ENCODE data around the gene ZMYM5.
"Not testable (repeated sequence)": the region's sequence is repeated elsewhere in the genome, so short reads cannot be mapped to it uniquely, and the experiment has no call there.

The ZMYM5 gene

DNA sequence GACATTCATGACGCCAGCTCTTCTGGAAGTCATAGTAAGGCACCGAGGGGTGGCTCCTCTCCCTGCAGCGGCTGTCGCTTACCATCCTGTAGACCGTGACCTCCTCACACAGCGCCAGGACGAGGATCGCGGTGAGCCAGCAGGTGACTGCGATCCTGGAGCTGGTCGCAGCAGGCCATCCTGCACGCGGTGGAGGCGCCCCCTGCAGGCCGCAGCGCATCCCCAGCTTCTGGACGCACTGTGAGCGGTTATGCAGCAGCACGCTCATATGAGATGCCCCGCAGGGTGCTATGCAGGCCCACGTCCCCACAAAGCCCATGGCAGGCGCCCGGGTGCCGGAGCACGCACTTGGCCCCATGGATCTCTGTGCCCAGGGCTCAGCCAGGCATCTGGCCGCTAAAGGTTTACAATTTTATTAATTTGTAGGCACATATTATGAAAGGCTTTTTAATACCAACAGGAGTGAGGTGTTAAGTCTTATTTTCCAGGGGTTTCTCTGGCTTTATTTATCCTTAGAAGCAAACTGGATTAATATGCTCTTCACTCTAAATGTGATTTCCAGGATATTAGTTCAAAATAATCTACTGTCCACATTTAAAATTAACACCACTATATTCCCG, 45.1 kb downstream of the ZMYM5 start:
- DNase-seq: peak; percentile 29 to 62

DNA sequence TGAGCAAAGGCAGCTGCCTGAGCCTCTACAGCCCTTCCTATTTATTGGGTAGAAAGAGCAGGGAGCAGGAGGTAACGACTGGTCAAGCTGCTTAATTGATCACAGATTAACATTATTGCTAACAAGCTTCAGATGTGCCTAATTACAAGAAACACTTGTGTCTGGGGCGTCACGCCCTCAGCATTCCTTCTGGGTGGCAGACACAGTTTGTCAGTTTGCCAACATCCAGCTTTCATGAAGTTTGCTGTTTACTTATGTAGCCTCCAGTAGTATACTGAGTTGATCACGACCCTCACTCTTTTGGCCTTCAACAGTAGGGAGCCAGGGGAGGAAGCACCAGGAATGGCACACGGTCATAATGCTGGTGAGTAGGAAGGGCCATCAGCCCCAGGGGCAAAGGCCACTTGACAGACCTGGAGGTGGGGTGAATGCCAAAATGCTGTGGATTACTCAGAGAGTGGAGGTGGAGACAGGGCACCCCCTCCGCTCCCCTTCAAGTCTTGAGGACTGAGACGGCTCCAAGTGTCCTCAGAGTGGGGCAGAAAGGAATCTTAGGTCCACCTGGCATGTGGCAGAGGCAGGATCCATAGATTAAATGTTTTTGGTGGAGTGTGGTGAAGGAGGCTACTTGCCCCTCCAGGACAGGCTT, 45.8 kb downstream of the ZMYM5 start:
- no peak for DNase-seq

- no peak for DNase-seq
Observed at GRCh38 chr13:19817106-19817505, 46.3 kb downstream of the ZMYM5 start.

- DNase-seq: not testable (repeated sequence)
Observed at GRCh38 chr13:19815842-19816241, 47.6 kb downstream of the ZMYM5 start.

GRCh38 chr13:19810996-19811881, 52.2 kb downstream of the ZMYM5 start:
- no peak for DNase-seq

DNA sequence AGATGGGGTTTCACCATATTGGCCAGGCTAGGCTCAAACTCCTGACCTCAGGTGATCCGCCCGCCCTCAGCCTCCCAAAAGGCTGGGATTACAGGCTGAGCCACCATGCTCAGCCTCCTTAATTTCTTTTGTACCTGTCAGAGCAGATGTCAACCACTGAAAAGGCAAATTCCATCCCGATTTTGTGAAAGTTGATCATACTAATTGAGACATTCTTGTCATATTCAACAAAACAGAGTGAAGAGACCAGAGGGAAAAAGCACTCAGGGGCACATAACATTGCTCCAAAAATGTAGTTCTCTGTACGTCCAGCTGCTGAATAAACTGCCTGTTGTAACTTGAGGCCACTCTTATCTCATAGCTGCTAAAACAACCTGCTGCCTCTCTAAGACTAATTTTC, 53.3 kb downstream of the ZMYM5 start:
- DNase-seq: no peak

DNA sequence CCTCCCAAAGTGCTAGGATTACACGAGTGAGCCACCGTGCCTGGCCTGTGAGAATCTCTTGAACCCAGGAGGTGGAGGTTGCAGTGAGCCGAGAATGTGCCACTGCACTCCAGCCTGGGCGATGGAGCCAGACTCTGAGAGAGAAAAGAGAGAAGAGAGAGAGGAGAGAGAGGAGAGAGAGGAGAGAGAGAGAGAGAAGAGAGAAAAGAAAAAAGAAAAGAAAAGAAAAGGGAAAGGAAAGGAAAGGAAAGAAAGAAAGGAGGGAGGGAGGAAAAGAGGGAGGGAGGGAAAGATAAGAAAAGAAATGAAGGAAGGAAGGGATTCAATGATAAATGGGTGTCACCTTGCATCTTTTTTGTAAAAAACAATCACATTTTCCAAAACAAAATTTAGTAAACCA, 57.7 kb downstream of the ZMYM5 start:
- DNase-seq: no peak

GRCh38 chr13:19795956-19796355, 67.5 kb downstream of the ZMYM5 start:
- no peak for DNase-seq

DNA sequence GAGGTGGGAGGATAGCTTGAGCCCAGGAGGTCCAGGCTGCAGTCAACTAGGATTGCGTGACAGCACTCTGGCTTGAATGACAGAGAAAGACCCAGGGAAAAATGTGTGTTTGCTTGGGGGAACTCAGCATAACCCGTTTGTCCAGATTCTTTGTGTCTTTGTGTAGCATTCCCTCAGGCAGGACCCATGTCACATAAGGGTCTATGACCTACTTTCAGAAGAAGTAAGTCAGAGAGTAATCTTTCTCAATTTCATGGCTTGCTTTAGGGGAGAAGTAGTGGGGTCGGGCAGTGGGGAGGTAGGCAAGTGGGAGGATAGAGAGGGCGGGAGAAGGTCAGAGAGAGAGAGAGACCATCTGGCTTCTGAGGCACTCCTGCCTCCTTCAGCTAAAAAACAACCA, 68.8 kb downstream of the ZMYM5 start:
- DNase-seq: no peak

DNA sequence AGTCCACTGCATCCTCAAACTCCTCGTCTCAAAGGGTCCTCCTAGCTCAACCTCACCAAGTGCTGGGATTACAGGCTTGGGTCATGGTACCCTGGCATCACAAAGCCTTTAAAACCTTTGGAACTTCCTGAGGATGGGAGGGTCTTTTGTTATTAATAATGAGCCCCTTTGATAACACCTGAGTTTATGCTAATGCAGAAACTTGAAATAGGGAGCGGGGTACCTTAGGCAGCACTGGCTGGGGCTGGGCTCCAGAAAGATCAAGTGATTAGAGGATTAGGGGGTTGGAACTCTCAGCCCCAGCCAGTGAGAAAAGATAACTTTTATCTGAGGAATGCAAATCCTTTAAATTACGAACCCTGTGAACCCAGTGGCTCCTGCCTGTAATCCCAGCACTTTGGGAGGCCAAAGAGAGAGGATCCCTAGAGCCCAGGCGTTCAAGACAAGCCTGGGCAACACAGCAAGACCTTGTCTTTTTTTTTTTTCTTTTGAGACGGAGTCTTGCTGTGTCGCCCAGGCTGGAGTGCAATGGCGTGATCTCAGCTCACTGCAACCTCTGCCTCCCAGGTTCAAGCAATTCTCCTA, 71.4 kb downstream of the ZMYM5 start:
- no peak for DNase-seq

GRCh38 chr13:19782727-19783682, 80.4 kb downstream of the ZMYM5 start, which contains the start of gene PSPC1:
Gene PSPC1, minus strand, starts transcription at chr13:19782945. Its CDS starts 188 bp downstream, at chr13:19782757.
- DNase-seq: peak; percentile 93 to 94

DNA sequence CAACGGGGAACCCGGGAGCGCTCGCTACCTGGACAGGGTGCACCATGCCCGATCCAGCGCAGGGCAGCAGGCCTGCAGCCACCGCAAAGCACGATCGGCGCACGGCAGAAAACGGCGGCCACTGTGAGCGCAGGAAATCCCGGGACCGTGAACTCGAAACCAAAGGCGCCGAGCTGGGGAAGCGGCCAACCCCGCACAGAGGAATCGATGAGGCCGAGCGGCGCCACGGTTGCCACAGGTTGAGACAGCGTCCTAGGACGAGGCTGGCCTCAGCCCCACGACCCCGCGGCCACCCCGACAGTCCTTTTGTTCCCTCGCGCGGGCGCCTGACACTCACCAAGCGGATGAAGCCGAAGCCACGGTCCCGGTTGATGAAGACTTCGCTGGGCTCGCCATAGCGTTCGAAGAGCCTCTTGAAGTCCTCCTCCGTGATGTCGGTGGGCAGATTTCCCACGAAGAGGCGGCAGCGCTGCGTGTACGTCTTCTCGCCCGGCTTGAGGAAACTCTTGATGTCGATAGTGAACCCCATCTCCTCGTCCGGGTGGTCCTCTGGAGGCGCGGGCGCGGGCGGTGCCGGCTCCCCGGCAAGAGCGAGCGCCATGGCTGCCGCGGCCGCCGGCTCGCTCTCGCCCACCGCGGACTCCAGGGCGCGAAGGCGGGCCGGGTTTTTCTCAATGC, 81.3 kb downstream of the ZMYM5 start:
- DNase-seq: peak; percentile 63 to 66

DNA sequence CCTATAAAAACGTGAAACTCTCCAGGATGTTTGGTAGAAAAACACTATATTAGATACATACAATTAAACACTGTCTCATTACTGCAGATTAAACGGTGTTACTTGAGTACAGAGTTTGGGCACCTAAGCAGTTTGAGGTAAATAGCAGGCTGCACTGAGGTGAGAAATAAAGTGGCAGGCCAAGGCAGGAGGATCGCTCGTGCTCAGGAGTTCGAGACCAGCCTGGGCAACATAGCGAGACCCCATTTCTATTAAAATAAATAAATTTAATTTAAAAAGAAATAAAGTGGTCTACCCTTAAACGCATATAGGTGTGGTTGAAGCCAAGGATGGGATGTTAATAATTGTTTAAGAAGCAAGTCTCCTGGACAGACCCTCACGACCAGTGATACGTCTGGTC, 81.9 kb downstream of the ZMYM5 start:
- peak in 1 of 2 donors; percentile 28 for DNase-seq

DNA sequence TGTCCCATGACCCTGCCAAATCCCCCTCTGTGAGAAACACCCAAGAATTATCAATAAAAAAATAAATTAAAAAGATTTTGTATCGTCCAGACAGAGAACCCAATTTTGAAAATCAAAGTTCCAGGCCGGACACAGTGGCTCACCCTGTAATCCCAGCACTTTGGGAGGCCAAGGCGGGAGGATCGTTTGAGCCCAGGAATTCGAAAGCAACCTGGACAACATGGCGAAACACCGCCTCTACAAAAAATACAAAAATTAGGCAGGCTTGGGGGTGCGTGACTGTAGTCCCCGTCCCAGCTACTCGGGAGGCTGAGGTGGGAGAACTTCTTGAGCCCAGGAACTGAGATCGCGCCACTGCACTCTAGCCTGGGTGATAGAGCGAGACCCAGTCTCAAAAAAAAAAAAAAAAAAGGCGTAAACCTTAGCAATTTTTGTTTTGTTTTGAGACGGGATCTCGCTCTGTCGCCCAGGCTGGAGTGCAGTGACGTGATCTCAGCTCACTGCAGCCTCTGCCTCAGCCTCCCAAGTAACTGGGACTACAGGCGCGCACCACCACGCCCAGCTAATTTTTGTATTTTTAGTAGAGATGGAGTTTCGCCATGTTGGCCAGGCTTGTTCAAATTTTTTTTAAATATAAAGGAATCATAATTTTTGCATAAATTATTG, 82.6 kb downstream of the ZMYM5 start:
- DNase-seq: not testable (repeated sequence)
